ENCODE data around the gene SLC39A7.
"Not testable (repeated sequence)": the region's sequence is repeated elsewhere in the genome, so short reads cannot be mapped to it uniquely, and the experiment has no call there.

The SLC39A7 gene

GRCh38 chr6:33206027-33206863 lies 5.6 kb downstream of the SLC39A7 start:
- DNase-seq = no peak

- peak; percentile 67 for DNase-seq
Measured at GRCh38 chr6:33206864-33207551, 6.3 kb downstream of the SLC39A7 start.

GRCh38 chr6:33207552-33208090 lies 7.0 kb downstream of the SLC39A7 start:
- DNase-seq = peak; percentile 50

GRCh38 chr6:33208091-33208967 lies 7.7 kb downstream of the SLC39A7 start, which contains the start of gene RING1:
RING1 (plus strand) TSS chr6:33208500; CDS start chr6:33208823, 323 bp downstream.
- peak; percentile 69 for DNase-seq

- no peak for DNase-seq
Measured at GRCh38 chr6:33209856-33210255, 9.2 kb downstream of the SLC39A7 start.

GRCh38 chr6:33211136-33211535 lies 10.5 kb downstream of the SLC39A7 start:
- no peak for DNase-seq

GRCh38 chr6:33211666-33212422 lies 11.2 kb downstream of the SLC39A7 start:
- no peak for DNase-seq

- no peak for DNase-seq
Measured at GRCh38 chr6:33212857-33213165, 12.1 kb downstream of the SLC39A7 start.

- no peak for DNase-seq
Measured at GRCh38 chr6:33213166-33213988, 12.7 kb downstream of the SLC39A7 start.

GRCh38 chr6:33213989-33214335 lies 13.3 kb downstream of the SLC39A7 start:
- DNase-seq = no peak

GRCh38 chr6:33215271-33216116 lies 14.8 kb downstream of the SLC39A7 start:
- no peak for DNase-seq

- DNase-seq = no peak
Measured at GRCh38 chr6:33216117-33216649, 15.5 kb downstream of the SLC39A7 start.

GRCh38 chr6:33217246-33217645 lies 16.6 kb downstream of the SLC39A7 start:
- DNase-seq = no peak

- no peak for DNase-seq
Measured at GRCh38 chr6:33217681-33218080, 17.0 kb downstream of the SLC39A7 start.

- DNase-seq = not testable (repeated sequence)
Measured at GRCh38 chr6:33226503-33227120, 25.9 kb downstream of the SLC39A7 start.

- no peak for DNase-seq
Measured at GRCh38 chr6:33235221-33235634, 34.6 kb downstream of the SLC39A7 start.

- DNase-seq = no peak
Measured at GRCh38 chr6:33236328-33236727, 35.7 kb downstream of the SLC39A7 start.

GRCh38 chr6:33236852-33237251 lies 36.2 kb downstream of the SLC39A7 start:
- DNase-seq = no peak

- DNase-seq = no peak
Measured at GRCh38 chr6:33237741-33238140, 37.1 kb downstream of the SLC39A7 start.

GRCh38 chr6:33241968-33242367 lies 41.3 kb downstream of the SLC39A7 start:
- no peak for DNase-seq
